HG03520 (cell line): ENCODE data around the gene OCRL.

Source experiments
- ATAC-seq: cut with Tn5 transposase; IDR thresholded peaks from one replicate; pipeline ENCODE4 v1.9.1; 2021; ENCODE audit warnings: mild to moderate bottlenecking, moderate library complexity; ENCODE audit not compliant: unreplicated experiment

The OCRL gene

GRCh38 chrX:129631849-129632248, 91.8 kb downstream of the OCRL start:
- ATAC-seq = no peak

DNA sequence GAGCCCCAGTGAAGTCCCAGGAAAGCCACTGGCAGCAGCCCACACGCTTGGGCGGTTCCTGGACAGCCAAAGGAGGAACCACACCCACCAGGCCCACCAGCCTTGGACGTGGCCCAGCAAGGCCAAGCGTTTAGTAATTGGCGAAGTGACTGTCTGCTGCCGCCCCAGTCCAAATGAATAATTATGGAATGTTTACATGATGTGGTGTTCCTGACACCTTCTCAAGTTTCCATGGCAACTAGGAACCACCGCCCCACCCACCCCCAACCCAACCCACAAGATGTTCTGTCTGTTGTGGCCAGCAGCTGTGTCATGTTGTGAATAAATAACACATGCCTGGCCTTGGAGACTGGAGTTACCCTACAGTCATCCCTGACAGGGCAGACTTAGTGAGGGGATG, 92.4 kb downstream of the OCRL start:
- ATAC-seq = no peak

GRCh38 chrX:129634541-129634940, 94.5 kb downstream of the OCRL start:
- no peak for ATAC-seq

- no peak for ATAC-seq
These were observed 96.2 kb downstream of the OCRL start for GRCh38 chrX:129636175-129636681.

DNA sequence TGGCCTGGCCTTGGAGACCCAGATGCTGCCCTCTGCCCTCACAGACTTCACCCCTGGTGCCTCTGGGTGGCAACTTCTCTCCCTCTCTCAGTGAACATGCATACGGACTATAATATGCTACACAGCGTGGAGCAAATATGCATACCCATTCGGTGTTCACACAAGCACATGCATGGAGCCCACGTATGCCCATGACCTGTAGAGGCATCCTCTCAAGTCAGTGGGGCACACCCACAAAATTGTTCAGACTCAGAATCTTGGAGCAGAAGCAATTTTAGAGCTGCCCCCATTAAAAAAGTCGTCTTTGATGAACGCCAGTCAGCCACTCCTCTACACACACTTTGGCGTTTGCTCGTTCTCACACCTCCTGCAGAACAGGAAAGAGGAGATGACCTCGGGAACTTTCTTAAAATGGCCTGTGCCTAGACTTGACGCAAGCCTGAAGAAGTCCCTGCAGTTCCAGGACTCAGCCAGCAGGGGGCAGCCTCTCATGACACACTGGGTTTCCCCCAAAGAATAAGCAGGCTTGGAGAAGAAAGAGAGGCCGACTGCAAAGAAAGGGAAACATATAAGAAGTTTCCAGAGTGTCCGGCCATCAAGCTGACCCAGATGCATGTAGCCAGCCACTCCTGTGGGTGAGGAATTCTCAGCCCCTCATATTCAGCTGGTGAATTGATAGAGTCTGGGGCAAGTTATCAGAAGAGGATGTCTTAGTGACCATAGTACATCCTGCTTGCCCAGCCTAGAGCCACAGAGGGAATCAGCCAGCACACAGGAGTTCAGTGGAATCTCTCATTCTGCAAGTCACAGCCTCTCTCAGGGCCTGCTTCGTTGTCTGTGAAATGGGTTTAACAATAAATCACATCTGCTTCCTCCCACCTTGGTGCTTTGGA, 97.4 kb downstream of the OCRL start:
- ATAC-seq = peak; percentile 75

GRCh38 chrX:129638917-129639316, 98.9 kb downstream of the OCRL start:
- no peak for ATAC-seq

GRCh38 chrX:129640737-129641136, 100.7 kb downstream of the OCRL start:
- no peak for ATAC-seq

- ATAC-seq = no peak
These were observed 101.4 kb downstream of the OCRL start for GRCh38 chrX:129641469-129641868.

- ATAC-seq = no peak
These were observed 101.9 kb downstream of the OCRL start for GRCh38 chrX:129641941-129642340.
